Measurements from ENCODE around the gene RNF224.

- TF ChIP-seq EZH2 (IDR thresholded peaks at IDR 0.05; ENCODE audit: low read depth, unreplicated experiment) (no peak), CTCF (conservative IDR thresholded peaks at IDR 0.05; ENCODE audit: low read depth in 2 of 2) (no peak), CREB1 (CRISPR knock-in tag; IDR thresholded peaks at IDR 0.05; ENCODE audit: low read depth) (no peak), POLR2AphosphoS5 (IDR thresholded peaks at IDR 0.05; ENCODE audit: low read depth) (no peak), ZNF114 (CRISPR knock-in tag; IDR thresholded peaks at IDR 0.05) (no peak), REST (IDR thresholded peaks at IDR 0.05; ENCODE audit: unreplicated experiment) (no peak), EZH2phosphoT487 (IDR thresholded peaks at IDR 0.05; ENCODE audit: unreplicated experiment) (no peak), ETS1 (IDR thresholded peaks at IDR 0.05) (no peak), STAT1 (IDR thresholded peaks at IDR 0.05; ENCODE audit: unreplicated experiment) (no peak), JUNB (IDR thresholded peaks at IDR 0.05; ENCODE audit: unreplicated experiment) (no peak), ZNF331 (CRISPR knock-in tag; IDR thresholded peaks at IDR 0.05; ENCODE audit: low read depth) (no peak)
These were observed 45.8 kb downstream of the RNF224 start for GRCh38 chr9:137273095-137273490.
